Activated naive CD8-positive, alpha-beta T cell treated with anti-CD3 and anti-CD28 coated beads for 36 hours (primary cell): ENCODE measurements around the gene OSM. TPM values are rescaled to one million over a fixed set of nuclear protein-coding genes. Genes with fewer than 3 reads are reported as not detected.

Experiments used
- DNase-seq: peaks from one replicate; pipeline ENCODE4 v3.0.0; 2021
- H3K27ac Mint-ChIP-seq: one replicate; pipeline ENCODE4 v1.8.0; 2022; ENCODE audit warnings: mild to moderate bottlenecking, moderate library complexity, mixed read lengths
- H3K27me3 Mint-ChIP-seq: one replicate; pipeline ENCODE4 v1.8.0; 2022; ENCODE audit warnings: mild to moderate bottlenecking, mixed read lengths
- H3K36me3 Mint-ChIP-seq: one replicate; pipeline ENCODE4 v1.8.0; 2021; ENCODE audit warnings: mild to moderate bottlenecking, mixed read lengths
- H3K4me1 Mint-ChIP-seq: one replicate; pipeline ENCODE4 v1.8.0; 2021; ENCODE audit warnings: mixed read lengths
- H3K4me3 Mint-ChIP-seq: one replicate; pipeline ENCODE4 v1.8.0; 2022; ENCODE audit warnings: mild to moderate bottlenecking, moderate library complexity, mixed read lengths
- H3K9me3 Mint-ChIP-seq: one replicate; pipeline ENCODE4 v1.8.0; 2022; ENCODE audit warnings: mixed read lengths
- total RNA-seq, 2 experiments: library from RNA; stranded (reverse); gene quantifications; one replicate each; pipeline ENCODE4 v1.2.3, GENCODE V29; 2021

OSM gene
- total RNA-seq, 2 experiments from 2014 or later, result 47.9 to 50.7 TPM

GRCh38 chr22:30305519-30305905 is 38.9 kb upstream of the OSM start:
- H3K4me3 Mint-ChIP-seq, result peak overlapping the region; percentile 63
- no peaks in the 10 kb centered on the region for H3K27me3 Mint-ChIP-seq
- H3K27ac Mint-ChIP-seq, result peak overlapping the region; percentile 96
- peak; percentile 48 for DNase-seq
- H3K4me1 Mint-ChIP-seq, result peaks cover 97% of the 10 kb centered on the region
- peaks cover 27% of the 10 kb centered on the region for H3K36me3 Mint-ChIP-seq
- H3K9me3 Mint-ChIP-seq, result no peaks in the 10 kb centered on the region

GRCh38 chr22:30304495-30305244 is 38.0 kb upstream of the OSM start:
- Mint-ChIP-seq H3K36me3 (peaks cover 26% of the 10 kb centered on the region), H3K9me3 (no peaks in the 10 kb centered on the region), H3K4me1 (peaks cover 97% of the 10 kb centered on the region), H3K27me3 (no peaks in the 10 kb centered on the region), H3K4me3 (peak overlapping the region; percentile 63), H3K27ac (peak overlapping the region; percentile 96)
- DNase-seq, result no peak

- Mint-ChIP-seq H3K9me3 (no peaks in the 10 kb centered on the region), H3K4me3 (no peak overlapping the region), H3K36me3 (peaks cover 31% of the 10 kb centered on the region), H3K27ac (peak overlapping the region; percentile 83), H3K4me1 (peaks cover 93% of the 10 kb centered on the region), H3K27me3 (no peaks in the 10 kb centered on the region)
- no peak for DNase-seq
Observed at GRCh38 chr22:30302810-30303138, 36.1 kb upstream of the OSM start.

DNA sequence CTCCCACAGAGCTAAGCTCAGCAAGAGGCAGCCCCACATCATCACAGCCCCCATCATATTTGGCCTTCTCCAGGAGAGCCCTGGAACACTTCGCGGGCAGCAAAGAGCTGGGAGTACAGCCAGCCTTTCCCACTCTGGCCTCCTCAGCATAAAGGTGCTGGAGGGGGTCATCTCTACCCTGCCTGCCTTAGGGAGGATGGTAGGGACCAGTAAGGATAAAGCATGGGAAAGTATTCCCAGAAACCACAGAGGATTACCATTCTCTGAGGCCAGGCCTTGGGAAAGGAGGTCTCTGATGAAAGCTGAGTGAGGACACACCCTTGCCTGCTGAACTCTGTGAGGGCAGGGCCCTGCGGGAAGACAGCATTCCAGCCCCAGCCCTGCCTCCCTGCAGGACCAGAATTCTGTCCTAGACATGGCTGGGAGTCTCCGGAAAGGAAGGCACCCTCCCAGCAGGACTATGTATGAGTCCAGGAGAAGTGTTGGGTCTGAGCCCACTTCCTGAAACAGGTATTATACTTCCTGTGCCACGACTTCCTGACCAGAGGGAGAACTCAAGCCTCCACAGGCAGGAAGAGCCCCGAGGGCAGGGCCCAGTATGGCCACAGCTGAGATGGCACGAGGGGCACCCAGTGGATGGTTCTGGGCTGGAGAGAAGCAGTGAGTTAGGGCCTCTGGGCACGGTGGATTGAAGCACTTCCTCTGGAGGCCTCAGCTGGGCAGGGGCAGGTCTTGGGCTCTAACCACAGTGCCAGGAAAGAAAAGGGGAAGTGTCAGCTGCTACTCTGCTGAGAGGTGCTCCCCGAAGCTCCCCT is 35.6 kb upstream of the OSM start:
- Mint-ChIP-seq H3K36me3 (peaks cover 34% of the 10 kb centered on the region), H3K4me1 (peaks cover 95% of the 10 kb centered on the region), H3K27me3 (no peaks in the 10 kb centered on the region), H3K9me3 (no peaks in the 10 kb centered on the region), H3K27ac (peak overlapping the region; percentile 83), H3K4me3 (no peak overlapping the region)
- DNase-seq, result no peak

- no peak for DNase-seq
Observed at GRCh38 chr22:30299322-30299721, 32.7 kb upstream of the OSM start.

DNA sequence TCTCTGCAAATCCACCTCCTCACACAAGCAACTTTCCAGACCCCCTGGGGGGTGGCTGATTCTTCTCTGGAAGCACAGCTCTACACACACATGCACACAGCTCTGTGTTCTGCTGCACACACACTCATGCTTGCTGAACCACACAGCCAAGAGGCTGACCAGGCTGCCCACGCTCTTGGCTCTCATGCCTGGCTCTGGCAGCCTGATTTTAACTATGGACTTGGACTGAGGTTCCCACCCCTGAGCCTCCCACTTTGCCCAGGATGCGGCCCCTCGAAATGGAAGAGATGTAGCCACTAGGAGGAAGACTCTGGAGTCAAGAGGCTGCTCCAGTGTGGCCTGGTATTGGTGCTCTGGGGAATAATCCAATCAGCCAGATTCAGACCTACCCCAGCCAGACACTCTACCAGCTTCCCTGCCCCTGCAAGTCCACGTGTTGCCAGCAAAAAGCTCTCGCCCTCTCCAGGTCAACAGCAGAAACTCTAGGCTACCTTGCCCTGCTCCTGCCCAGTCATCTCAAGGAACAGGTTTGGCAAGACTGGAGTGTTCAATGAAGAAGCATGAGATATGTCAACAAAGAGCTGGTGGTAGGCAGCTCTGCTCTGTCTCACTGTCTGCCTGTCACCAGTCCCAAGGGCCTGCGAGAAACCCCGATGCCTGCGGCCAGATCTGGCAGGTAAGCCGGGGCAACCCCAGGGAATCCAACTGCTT is 31.5 kb upstream of the OSM start:
- no peaks in the 10 kb centered on the region for H3K9me3 Mint-ChIP-seq
- no peak for DNase-seq
- peak overlapping the region; percentile 77 for H3K27ac Mint-ChIP-seq
- H3K4me1 Mint-ChIP-seq, result peaks cover 81% of the 10 kb centered on the region
- no peak overlapping the region for H3K4me3 Mint-ChIP-seq
- no peaks in the 10 kb centered on the region for H3K27me3 Mint-ChIP-seq
- peaks cover 34% of the 10 kb centered on the region for H3K36me3 Mint-ChIP-seq

More at GRCh38 chr22:30299322-30299721, 32.7 kb upstream of the OSM start:
- peaks cover 87% of the 10 kb centered on the region for H3K4me1 Mint-ChIP-seq
- no peak overlapping the region for H3K27ac Mint-ChIP-seq
- H3K36me3 Mint-ChIP-seq, result peaks cover 36% of the 10 kb centered on the region
- no peaks in the 10 kb centered on the region for H3K27me3 Mint-ChIP-seq
- no peaks in the 10 kb centered on the region for H3K9me3 Mint-ChIP-seq
- H3K4me3 Mint-ChIP-seq, result no peak overlapping the region

GRCh38 chr22:30297276-30297990 is 30.8 kb upstream of the OSM start:
- no peak for DNase-seq
- peaks cover 74% of the 10 kb centered on the region for H3K4me1 Mint-ChIP-seq
- no peak overlapping the region for H3K4me3 Mint-ChIP-seq
- no peaks in the 10 kb centered on the region for H3K9me3 Mint-ChIP-seq
- H3K36me3 Mint-ChIP-seq, result peaks cover 30% of the 10 kb centered on the region
- peak overlapping the region; percentile 77 for H3K27ac Mint-ChIP-seq
- no peaks in the 10 kb centered on the region for H3K27me3 Mint-ChIP-seq

DNA sequence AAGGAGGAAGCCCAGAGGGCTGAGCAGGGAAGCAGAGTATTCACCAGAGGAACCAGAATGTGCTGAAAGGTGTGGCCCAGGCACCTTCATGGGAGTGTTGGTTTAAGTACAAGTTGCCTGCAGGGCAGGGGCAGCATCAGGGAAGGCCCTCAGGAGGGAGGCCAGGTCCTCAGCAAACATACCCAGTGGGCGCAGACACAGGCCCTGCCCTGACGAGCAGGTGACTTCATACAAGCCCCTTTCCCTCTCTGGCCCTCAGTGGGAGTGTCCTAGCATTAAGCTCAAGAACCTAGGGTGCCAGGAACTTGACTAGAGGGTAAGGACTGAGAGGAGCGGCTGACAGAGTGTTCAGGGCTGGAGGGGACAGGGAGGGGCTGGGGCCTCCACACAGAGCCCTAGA is 30.2 kb upstream of the OSM start:
- no peak for DNase-seq
- Mint-ChIP-seq H3K4me3 (no peak overlapping the region), H3K9me3 (no peaks in the 10 kb centered on the region), H3K36me3 (peaks cover 25% of the 10 kb centered on the region), H3K4me1 (peaks cover 68% of the 10 kb centered on the region), H3K27ac (peak overlapping the region; percentile 77), H3K27me3 (no peaks in the 10 kb centered on the region)

- DNase-seq, result no peak
- Mint-ChIP-seq H3K4me1 (peaks cover 63% of the 10 kb centered on the region), H3K9me3 (no peaks in the 10 kb centered on the region)
Observed at GRCh38 chr22:30296324-30296723, 29.7 kb upstream of the OSM start.

DNA sequence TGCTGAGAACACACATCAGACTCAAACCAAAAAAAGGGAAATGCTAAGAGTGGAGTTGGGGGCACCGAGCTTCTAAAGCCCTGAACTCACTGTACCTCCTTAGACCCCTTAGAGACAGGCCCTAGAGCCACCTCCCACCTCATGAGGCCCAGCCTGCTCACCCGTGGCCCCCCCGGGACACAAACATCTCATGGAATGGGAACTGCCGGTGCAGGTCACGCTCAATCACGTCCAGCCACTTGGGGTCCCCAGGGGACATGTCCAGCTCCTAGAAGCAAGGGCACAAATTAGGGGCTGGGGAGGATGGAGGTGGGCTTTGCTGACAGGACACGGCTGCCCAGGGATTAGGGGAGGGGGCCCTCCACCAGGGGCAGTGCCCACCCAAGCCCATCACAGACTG is 28.9 kb upstream of the OSM start:
- no peaks in the 10 kb centered on the region for H3K9me3 Mint-ChIP-seq
- H3K4me1 Mint-ChIP-seq, result peaks cover 58% of the 10 kb centered on the region
- no peak overlapping the region for H3K4me3 Mint-ChIP-seq
- H3K27ac Mint-ChIP-seq, result peak overlapping the region; percentile 77
- peaks cover 18% of the 10 kb centered on the region for H3K36me3 Mint-ChIP-seq
- H3K27me3 Mint-ChIP-seq, result no peaks in the 10 kb centered on the region
- no peak for DNase-seq

More at GRCh38 chr22:30296324-30296723, 29.7 kb upstream of the OSM start:
- Mint-ChIP-seq H3K4me3 (no peak overlapping the region), H3K27ac (peak overlapping the region; percentile 77), H3K27me3 (no peaks in the 10 kb centered on the region), H3K36me3 (peaks cover 21% of the 10 kb centered on the region)

- no peak for DNase-seq
Observed at GRCh38 chr22:30294830-30295229, 28.2 kb upstream of the OSM start.

GRCh38 chr22:30294066-30294465 is 27.4 kb upstream of the OSM start:
- H3K27me3 Mint-ChIP-seq, result no peaks in the 10 kb centered on the region
- peaks cover 15% of the 10 kb centered on the region for H3K36me3 Mint-ChIP-seq
- no peak for DNase-seq
- no peak overlapping the region for H3K4me3 Mint-ChIP-seq
- H3K4me1 Mint-ChIP-seq, result peaks cover 57% of the 10 kb centered on the region
- no peaks in the 10 kb centered on the region for H3K9me3 Mint-ChIP-seq
- peak overlapping the region; percentile 16 for H3K27ac Mint-ChIP-seq

More at GRCh38 chr22:30294830-30295229, 28.2 kb upstream of the OSM start:
- H3K27ac Mint-ChIP-seq, result no peak overlapping the region
- peaks cover 59% of the 10 kb centered on the region for H3K4me1 Mint-ChIP-seq
- H3K4me3 Mint-ChIP-seq, result no peak overlapping the region
- no peaks in the 10 kb centered on the region for H3K9me3 Mint-ChIP-seq
- H3K27me3 Mint-ChIP-seq, result no peaks in the 10 kb centered on the region
- H3K36me3 Mint-ChIP-seq, result peaks cover 16% of the 10 kb centered on the region

GRCh38 chr22:30293026-30293425 is 26.4 kb upstream of the OSM start:
- Mint-ChIP-seq H3K4me1 (peaks cover 52% of the 10 kb centered on the region), H3K4me3 (no peak overlapping the region), H3K27ac (no peak overlapping the region), H3K27me3 (no peaks in the 10 kb centered on the region), H3K36me3 (peaks cover 7% of the 10 kb centered on the region), H3K9me3 (no peaks in the 10 kb centered on the region)
- no peak for DNase-seq

DNA sequence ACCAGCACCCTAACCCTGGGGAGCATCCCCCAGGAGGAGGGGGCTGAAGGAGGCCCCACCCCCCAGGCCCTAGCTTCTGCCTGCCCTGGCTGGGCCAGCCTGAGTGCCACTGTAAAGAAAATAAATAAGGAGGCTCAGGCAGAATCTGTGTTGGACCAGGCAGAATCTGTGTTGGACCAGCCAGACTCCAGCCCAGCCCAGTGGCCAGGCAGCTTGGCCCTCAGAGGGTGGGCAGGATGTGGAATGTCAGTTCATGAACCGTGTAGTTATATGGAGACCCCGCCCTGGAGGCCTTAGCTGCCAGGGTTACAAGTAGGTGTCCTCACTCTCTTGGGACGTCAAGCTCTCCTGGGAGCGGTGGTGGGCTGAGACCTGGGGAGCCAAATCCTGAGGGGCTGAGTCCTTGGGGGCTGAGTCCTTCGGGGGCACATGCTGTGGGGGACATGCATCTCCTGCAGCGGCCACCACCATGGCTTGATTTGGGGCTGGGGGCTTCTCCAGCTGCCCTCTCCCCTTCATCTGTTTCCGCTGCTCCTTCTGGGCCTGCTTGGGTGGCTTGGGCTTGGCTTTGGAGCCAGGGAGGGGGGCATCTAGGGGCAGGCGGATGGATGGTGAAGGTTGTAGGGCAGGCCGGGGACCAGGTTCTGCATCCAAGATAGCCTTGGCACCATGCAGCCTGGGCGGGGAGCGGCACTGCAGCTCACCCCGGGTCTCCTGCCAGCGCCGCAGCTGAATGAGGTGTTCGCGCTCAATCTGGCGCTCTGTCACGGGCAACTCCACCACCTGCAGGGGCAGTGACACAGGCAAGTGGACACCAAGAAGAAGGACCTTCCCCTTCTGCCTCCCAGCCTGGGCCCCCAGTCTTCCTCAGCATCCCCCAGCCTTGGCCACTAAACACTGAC is 25.7 kb upstream of the OSM start:
- Mint-ChIP-seq H3K27me3 (no peaks in the 10 kb centered on the region), H3K9me3 (no peaks in the 10 kb centered on the region), H3K27ac (no peak overlapping the region), H3K36me3 (peaks cover 3% of the 10 kb centered on the region), H3K4me1 (peaks cover 45% of the 10 kb centered on the region), H3K4me3 (no peak overlapping the region)
- DNase-seq, result no peak
